ENCODE measurements around the gene PCIF1.

DNA sequence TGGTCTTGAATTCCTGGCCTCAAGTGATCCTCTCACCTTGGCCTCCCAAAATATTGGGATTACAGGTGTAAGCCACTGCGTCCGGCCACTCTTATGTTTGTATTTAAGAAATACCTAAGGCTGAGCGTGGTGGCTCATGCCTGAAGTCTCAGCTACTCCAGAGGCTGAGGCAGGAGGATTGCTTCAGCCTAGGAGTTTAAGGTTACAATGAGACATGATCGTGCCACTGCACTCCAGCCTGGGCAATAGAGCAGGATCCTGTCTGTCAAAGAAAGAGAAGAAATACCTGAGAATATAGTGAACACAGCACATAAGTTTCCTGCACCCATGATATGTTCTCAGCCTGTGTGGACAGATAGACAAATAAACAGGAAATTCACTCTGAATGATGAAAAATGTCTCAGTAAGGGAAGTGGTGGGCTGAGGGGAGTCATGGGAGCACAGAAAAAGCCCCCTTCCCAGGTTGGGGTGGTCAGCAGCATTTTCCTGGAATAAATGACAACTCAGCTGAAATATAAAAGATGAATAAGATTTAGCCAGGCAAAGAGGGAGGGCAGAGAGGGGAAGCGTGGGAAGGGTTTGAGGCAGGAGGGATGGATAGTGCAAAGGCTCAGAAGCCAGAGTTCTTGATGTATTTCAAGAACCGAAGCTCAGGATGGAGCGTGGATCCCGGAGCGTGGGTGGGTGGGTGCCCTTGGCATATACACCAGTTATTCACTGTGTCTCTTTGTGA lies 60.4 kb downstream of the PCIF1 start:
- TF ChIP-seq, protein P1, sequence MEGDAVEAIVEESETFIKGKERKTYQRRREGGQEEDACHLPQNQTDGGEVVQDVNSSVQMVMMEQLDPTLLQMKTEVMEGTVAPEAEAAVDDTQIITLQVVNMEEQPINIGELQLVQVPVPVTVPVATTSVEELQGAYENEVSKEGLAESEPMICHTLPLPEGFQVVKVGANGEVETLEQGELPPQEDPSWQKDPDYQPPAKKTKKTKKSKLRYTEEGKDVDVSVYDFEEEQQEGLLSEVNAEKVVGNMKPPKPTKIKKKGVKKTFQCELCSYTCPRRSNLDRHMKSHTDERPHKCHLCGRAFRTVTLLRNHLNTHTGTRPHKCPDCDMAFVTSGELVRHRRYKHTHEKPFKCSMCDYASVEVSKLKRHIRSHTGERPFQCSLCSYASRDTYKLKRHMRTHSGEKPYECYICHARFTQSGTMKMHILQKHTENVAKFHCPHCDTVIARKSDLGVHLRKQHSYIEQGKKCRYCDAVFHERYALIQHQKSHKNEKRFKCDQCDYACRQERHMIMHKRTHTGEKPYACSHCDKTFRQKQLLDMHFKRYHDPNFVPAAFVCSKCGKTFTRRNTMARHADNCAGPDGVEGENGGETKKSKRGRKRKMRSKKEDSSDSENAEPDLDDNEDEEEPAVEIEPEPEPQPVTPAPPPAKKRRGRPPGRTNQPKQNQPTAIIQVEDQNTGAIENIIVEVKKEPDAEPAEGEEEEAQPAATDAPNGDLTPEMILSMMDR (IDR thresholded peaks at IDR 0.05), result no peak
- TF ChIP-seq POLR2A (IDR thresholded peaks at IDR 0.05), result no peak
